Stimulated activated CD8-positive, alpha-beta memory T cell treated with anti-CD3 and anti-CD28 coated beads, Interleukin-4, amount 100 ng/mL, for 1 hour (primary cell): ENCODE data around the gene LCE3B.
"Not testable (repeated sequence)": the region's sequence is repeated elsewhere in the genome, so short reads cannot be mapped to it uniquely, and the experiment has no call there.

Experiments used
- DNase-seq, 2 donors: peaks; one replicate each; pipeline ENCODE4 v3.0.0-alpha.2; 2020; ENCODE audit warnings: low read depth in 2 of 2, low spot score in 1 of 2

LCE3B gene, protein sequence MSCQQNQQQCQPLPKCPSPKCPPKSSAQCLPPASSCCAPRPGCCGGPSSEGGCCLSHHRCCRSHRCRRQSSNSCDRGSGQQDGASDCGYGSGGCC

GRCh38 chr1:152613511-152613910 is at the start of gene LCE3B:
LCE3B (plus strand) TSS chr1:152613811; CDS start chr1:152613811, 0 bp downstream.
- no peak for DNase-seq

GRCh38 chr1:152565115-152565514 is 48.5 kb upstream of the LCE3B start:
- no peak for DNase-seq

- no peak for DNase-seq
Measured at GRCh38 chr1:152565535-152566215, 47.9 kb upstream of the LCE3B start.

DNA sequence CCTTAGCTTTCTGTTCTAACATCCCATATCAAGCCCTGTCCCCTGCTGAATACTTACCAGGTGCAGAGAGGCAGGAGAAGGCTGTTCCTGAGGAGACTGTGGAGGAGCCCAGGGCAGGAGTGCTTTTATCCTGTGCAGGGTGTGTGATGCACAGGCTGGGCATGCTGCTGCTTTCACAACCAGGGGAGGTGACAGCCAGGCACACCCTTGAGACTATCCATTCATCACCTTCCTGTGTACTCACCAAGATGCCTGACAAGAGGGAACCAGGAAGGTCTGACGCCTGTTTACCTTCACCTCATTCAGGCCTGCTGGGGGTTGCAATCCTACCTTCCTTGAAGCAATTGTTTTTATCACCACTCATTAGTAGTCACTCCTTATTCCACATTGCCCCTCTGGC is 46.9 kb upstream of the LCE3B start, which contains the start of gene LCE3E:
Gene LCE3E, minus strand, starts transcription at position 100 of the 400 bp plus-strand sequence. CDS start 572 bp downstream, outside the sequence.
- DNase-seq, result no peak

DNA sequence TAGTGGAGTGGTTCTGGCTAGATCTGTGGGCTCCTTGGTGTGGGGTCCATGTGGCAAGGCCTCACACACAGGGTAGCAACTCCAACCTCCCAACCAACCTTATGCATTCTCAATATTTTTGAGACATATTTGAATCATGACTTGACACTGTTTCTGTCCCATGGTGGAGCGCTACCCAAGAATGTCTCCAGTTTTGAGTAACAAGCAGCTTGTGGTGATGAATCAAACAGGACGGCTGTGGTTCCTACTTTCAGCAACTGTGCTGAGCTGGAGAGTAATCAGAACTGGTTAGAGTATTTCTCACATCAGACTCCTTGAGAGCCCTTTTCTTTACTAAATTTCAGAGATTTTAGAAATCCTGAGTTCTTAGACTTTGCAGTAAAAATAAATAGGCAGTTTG is 36.4 kb upstream of the LCE3B start:
- no peak for DNase-seq

DNA sequence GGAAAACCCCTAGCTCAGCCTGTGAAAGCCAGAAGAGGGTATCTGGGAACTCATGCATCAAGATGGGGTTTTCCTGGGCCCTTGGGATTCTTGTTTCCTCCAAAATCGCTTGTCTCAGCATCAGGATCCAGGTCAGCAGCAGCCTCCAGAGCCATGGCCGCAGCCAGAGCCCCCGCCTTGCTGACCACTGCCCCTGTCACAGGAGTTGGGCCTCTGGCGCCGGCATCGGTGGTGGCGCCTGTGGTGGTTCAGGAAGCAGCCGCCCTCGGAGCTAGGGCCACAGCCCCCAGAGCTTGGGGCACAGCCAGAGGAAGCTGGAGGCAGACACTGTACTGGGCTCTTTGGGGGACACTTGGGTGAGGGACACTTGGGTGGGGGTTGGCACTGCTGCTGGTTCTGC is 34.1 kb upstream of the LCE3B start:
- not testable (repeated sequence) for DNase-seq

DNA sequence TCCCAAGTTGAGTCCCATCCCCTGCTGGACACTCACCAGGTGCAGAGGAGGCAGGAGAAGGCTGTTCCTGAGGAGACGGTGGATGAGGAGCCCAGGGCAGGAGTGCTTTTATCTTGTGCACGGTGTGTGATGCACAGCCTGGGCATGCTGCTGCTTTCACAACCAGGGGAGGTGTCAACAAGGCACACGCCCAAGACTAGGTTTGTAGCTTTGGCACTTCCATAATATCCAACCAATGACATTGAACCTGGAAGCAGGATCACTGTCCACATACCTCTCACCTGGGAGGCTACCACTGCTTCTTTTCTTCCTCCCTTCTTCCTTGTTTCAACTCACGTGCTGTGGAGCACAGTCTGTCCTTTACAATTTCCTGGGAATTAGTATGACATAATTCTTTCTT is 33.2 kb upstream of the LCE3B start, which contains the start of gene LCE3D:
Gene LCE3D, minus strand, starts transcription at position 84 of the 400 bp plus-strand sequence. CDS start 580 bp downstream, outside the sequence.
- no peak for DNase-seq

- no peak for DNase-seq
Measured at GRCh38 chr1:152582647-152583046, 31.0 kb upstream of the LCE3B start.

DNA sequence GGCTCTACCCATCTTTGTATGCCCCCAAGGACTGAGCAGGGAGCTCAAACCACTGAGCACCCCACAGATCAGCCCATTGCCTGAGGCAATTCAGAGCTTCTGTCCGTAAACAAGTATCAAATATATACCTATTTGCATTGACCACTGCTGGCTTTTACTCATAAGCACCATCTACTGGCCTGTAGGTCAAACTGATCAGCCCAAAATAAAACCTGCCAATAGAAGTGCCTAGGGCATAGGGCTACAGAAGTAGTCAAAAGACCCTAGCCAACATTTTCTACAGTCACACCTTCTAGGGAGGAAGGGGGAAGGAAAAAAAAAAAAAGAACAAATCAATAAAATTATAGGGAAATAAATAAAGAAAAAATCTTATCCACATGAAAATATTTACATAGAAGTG is 28.0 kb upstream of the LCE3B start:
- DNase-seq, result no peak

DNA sequence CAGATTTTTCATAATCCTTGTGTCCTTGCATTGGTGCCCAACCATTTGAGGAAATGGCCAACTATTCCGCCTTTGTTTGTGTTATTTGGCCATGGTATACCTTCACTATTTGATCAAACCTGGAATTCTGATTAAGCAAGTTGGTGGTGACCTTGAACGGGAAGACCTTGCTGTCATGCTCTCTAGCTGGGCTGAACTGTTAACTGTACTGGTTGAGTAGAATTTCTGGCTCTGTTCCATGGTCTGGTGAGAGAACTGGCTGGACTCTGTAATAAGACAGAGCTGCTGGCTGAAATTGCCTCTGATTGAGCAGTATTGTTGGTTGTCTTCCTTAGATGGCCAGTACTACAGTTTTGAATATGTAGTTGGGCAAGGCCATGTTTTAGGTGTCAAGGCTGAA is 16.6 kb upstream of the LCE3B start:
- DNase-seq, result no peak

DNA sequence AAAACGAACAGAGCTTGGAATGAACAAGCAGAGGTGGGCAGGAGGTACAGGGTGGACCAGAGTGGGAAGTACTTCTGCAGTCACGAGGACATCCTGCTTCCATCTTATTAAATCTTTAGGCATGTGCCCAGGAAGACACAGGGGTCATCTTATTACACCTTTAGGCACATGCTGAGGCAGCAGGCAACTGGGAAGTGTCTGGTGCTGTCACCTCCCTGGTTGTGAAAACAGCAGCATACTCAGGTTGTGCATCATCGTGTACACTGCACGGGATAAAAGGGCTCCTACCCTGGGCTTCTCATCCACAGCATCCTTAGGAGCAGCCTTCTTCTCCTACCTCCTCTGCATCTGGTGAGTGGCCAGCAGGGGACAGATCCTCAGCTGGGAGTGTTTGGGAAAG is 13.7 kb upstream of the LCE3B start, which contains the start of gene LCE3C:
Gene LCE3C, plus strand, starts transcription at position 301 of the 400 bp plus-strand sequence. CDS start 498 bp downstream, outside the sequence.
- no peak for DNase-seq

DNA sequence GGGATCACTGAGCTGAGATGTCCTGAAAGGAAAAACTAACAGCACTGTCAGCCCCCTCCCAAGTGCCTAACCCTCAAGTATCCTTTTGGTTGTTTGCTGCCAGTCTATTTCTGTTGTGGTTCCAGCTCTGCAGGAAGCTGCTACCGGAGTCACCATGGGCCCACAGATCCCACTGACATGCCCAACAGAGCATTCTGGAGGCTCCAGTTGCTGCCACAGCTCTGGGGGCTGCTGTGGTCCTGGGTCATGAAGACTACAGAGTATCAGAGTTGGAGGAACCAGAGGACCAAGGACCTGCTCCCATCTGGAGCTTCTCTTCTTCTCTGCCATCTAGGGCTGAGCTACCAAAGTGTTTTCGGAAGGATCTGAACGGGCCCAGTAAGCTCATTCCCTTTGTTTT is 8.4 kb downstream of the LCE3B start:
- no peak for DNase-seq

GRCh38 chr1:152622803-152623202 is 9.2 kb downstream of the LCE3B start, which contains the start of gene LCE3A:
LCE3A (minus strand) TSS chr1:152623103; CDS start chr1:152623103, 0 bp downstream.
- no peak for DNase-seq

- DNase-seq, result no peak
Measured at GRCh38 chr1:152623203-152623844, 9.7 kb downstream of the LCE3B start.

- DNase-seq, result no peak
Measured at GRCh38 chr1:152626744-152627143, 13.1 kb downstream of the LCE3B start.

GRCh38 chr1:152630596-152630995 is 17.0 kb downstream of the LCE3B start:
- no peak for DNase-seq

GRCh38 chr1:152640351-152640750 is 26.7 kb downstream of the LCE3B start:
- no peak for DNase-seq

GRCh38 chr1:152643945-152644344 is 30.3 kb downstream of the LCE3B start:
- no peak for DNase-seq

GRCh38 chr1:152645146-152645545 is 31.5 kb downstream of the LCE3B start:
- DNase-seq, result no peak

- DNase-seq, result no peak
Measured at GRCh38 chr1:152646656-152647055, 33.0 kb downstream of the LCE3B start.

DNA sequence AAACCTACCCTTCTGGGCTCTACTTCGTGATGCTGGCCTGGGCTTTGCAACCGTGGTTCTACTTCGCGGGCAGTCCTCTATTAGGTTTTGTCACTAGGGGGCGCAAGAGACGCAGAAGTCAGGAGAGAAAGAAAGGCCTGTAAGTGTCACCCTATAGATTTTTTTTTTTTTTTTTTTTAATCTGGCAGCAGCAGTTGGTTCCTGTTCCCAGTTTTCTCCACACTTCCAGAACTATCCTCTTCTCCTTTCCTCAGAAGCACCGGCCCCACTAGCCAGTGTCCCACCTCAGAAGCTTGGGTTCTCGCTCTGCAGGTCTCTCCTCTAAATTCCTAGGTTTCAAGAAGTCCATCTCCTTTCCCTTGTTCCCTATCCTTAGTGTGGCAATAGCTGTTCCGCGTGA is 40.5 kb downstream of the LCE3B start:
- peak in 1 of 2 donors; percentile 3 for DNase-seq

- DNase-seq, result no peak
Measured at GRCh38 chr1:152656459-152656858, 42.8 kb downstream of the LCE3B start.
